ENCODE measurements around the gene CDX1. TPM values are rescaled to one million over a fixed set of nuclear protein-coding genes. Genes with fewer than 3 reads are reported as not detected.

CDX1 gene
- total and polyA plus RNA-seq, 2 of the 8 experiments (the other 6 are each of a cell fraction or from before 2014, with no cell fraction given): not detected

DNA sequence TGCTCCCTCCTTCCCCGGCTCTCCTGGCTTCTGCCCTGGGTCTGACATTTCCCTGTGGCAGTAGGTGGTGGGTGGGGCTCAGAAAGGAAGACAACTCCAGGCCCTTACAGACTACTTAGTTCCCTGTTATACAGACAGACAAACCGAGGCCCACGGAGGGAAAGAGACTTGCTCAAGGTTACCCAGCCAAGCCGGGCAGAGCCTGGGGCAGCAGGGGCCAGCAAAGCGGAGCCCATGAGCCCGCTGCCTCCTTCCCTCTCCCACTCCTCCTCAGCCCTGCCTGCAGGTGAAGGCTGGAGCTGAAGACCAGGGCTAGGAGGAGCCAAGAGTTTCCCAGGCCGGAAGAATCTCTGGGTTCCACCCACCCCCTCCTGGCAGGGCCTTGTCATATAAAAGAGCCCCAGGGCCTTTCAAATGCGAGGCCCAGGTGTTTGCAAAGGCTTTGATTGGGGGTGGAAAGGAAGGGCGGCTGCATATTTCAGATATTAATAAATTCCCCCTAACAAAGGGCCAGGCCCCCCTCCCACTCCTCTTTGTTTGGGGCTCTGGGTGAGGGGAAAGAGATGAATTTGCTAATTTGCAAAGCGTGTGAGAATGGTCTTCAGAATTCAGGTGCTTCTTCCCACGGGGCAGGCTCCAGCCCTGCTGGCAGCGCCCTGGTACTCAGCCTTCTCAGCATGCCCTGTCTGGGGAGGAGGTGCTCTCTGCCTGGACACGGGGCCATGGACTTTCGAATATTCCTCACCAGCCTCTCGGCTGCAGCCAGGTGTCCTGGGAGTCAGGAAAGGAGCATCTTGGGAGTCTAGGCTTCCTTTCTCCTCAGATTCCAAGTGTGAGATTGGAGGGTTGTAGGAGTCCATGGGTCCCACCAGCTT lies 44.8 kb downstream of the CDX1 start:
- peak overlapping the region; percentile 69 for H4K8ac ChIP-seq (ENCODE audit: extremely low read depth, insufficient read depth, low read length)
- H4K91ac ChIP-seq (replicated peaks; ENCODE audit: insufficient read length, low read length): peak overlapping the region; percentile 92
- peak overlapping the region in 3 of 4 experiments; percentile 7 to 29 (median 7); a peak in 3 of 8 replicates for H3K4me3 ChIP-seq (ENCODE audit: extremely low read depth in 1 of 4, insufficient read depth in 2 of 4, low read depth in 3 of 4, low read length in 4 of 4)
- peak overlapping the region; percentile 75 for H3K18ac ChIP-seq (ENCODE audit: extremely low read depth, low read length)
- H3K79me2 ChIP-seq (ENCODE audit: control insufficient read depth in 1 of 2, insufficient read depth in 2 of 2, low read length in 2 of 2): no peaks in the 10 kb centered on the region
- peak overlapping the region in 1 of 4 experiments; percentile 39; a peak in 2 of 7 replicates for H3K9ac ChIP-seq (replicated peaks in 1 of 4; ENCODE audit: extremely low read depth in 1 of 4, low read depth in 3 of 4, low read length in 3 of 4)
- no peak overlapping the region for H3K23ac ChIP-seq (ENCODE audit: insufficient read length)
- H3K4me1 ChIP-seq (replicated peaks in 1 of 4; ENCODE audit: control insufficient read depth in 3 of 4, insufficient read depth in 4 of 4, low read length in 3 of 4): peaks cover 6 to 42% (median 29%) of the 10 kb centered on the region in 4 experiments
- H3K27me3 ChIP-seq (replicated peaks in 1 of 4; ENCODE audit: control insufficient read depth in 3 of 4, extremely low read depth in 1 of 4, insufficient read depth in 3 of 4, low read length in 3 of 4): peaks cover 0 to 3% (median 0%) of the 10 kb centered on the region in 4 experiments; a peak in 1 of 7 replicates
- WGBS, 2 experiments (ENCODE audit: extremely low coverage in 1 of 2, insufficient coverage in 1 of 2, insufficient read length in 1 of 2, insufficient replicate concordance in 2 of 2, low coverage in 1 of 2, low lambda C conversion rate in 2 of 2, missing lambda C conversion rate in 1 of 2): 20% methylated on average over 10 of the region's 15 CpGs; no CpG with 5 or more reads in 1 of the 2 experiments
- peak overlapping the region; percentile 94; the same call in 1 of the 2 replicates for H2BK12ac ChIP-seq (ENCODE audit: low read depth, low read length)
- peak overlapping the region; percentile 66; the same call in 1 of the 2 replicates for H2BK5ac ChIP-seq (ENCODE audit: low read depth, low read length)
- peak overlapping the region; percentile 11 for H4K5ac ChIP-seq (ENCODE audit: insufficient read length, low read depth, low read length)
- H3K23me2 ChIP-seq (ENCODE audit: low read depth, low read length): no peaks in the 10 kb centered on the region
- DNase-seq (ENCODE audit: low read depth in 1 of 2, low spot score in 2 of 2): peak; percentile 68 to 79
- H2BK20ac ChIP-seq (ENCODE audit: low read length): peak overlapping the region; percentile 93
- H3K9me3 ChIP-seq (ENCODE audit: insufficient read depth in 2 of 2, low read depth in 1 of 2, low read length in 1 of 2): no peaks in the 10 kb centered on the region
- no peak overlapping the region for H3K56ac ChIP-seq (replicated peaks; ENCODE audit: insufficient read length, low read depth, low read length)
- H2AK5ac ChIP-seq (ENCODE audit: low read depth, low read length): peak overlapping the region; percentile 69; the same call in 1 of the 2 replicates
- H3K27ac ChIP-seq (ENCODE audit: low read depth, low read length): no peak overlapping the region
- H3K14ac ChIP-seq (ENCODE audit: insufficient read length): no peak overlapping the region
- peak overlapping the region; percentile 81 for H2BK120ac ChIP-seq (replicated peaks; ENCODE audit: low read depth, low read length)
- peak overlapping the region; percentile 19; the same call in 1 of the 2 replicates for H2BK15ac ChIP-seq (ENCODE audit: low read length)
- no peaks in the 10 kb centered on the region for H3K36me3 ChIP-seq (ENCODE audit: control insufficient read depth in 2 of 4, insufficient read depth in 4 of 4, low read length in 3 of 4)
- no peak for FAIRE-seq
- H4K20me1 ChIP-seq (replicated peaks in 1 of 2; ENCODE audit: control insufficient read depth in 1 of 2, insufficient read depth in 2 of 2, low read length in 2 of 2): no peaks in the 10 kb centered on the region
- H3K79me1 ChIP-seq (ENCODE audit: low read depth, low read length): no peaks in the 10 kb centered on the region
- ChIA-PET CTCF (ENCODE audit: partially characterized antibody) (interaction anchor here (0.6 to 22.9 kb wide), 12 partner anchors 14 to 155 kb away, joined by 3 to 406 read pairs (median 3); partner anchors contain the start of genes CDX1, PDGFRB and SLC6A7), POLR2A (ENCODE audit: partially characterized antibody) (interaction anchor here (1.2 to 2.0 kb wide), 4 partner anchors 12 to 32 kb away, joined by 3 to 5 read pairs (median 3); no protein-coding TSS in a partner anchor)
- H2AFZ ChIP-seq (ENCODE audit: low read length): no peak overlapping the region
- H3K4me2 ChIP-seq (ENCODE audit: insufficient read depth in 1 of 2, low read depth in 2 of 2, low read length in 2 of 2): peak overlapping the region; percentile 8 to 58
- peak overlapping the region; percentile 84 for H3K4ac ChIP-seq (replicated peaks; ENCODE audit: insufficient read length, low read depth, low read length)
- no peak for TF ChIP-seq SIX5 (IDR thresholded peaks at IDR 0.05; ENCODE audit: low read depth, low read length)
- TF ChIP-seq BCL11A (IDR thresholded peaks at IDR 0.05; ENCODE audit: low read depth in 2 of 2, low read length in 2 of 2): no peak
- TF ChIP-seq SP1 (IDR thresholded peaks at IDR 0.05; ENCODE audit: low read depth, low read length): peak; percentile 42; the same call in 1 of the 2 replicates
- TF ChIP-seq POLR2AphosphoS5 (IDR thresholded peaks at IDR 0.05; ENCODE audit: low read depth, low read length): 0 out of 2 replicates have a peak, but pooled peaks have one; percentile 38
- no peak for TF ChIP-seq HDAC6 (IDR thresholded peaks at IDR 0.05; ENCODE audit: low read depth, low read length)
- peak; percentile 56; the same call in 1 of the 2 replicates for TF ChIP-seq TCF12 (IDR thresholded peaks at IDR 0.05; ENCODE audit: low read depth, low read length)
- no peak for TF ChIP-seq SP2 (IDR thresholded peaks at IDR 0.05; ENCODE audit: low read length)
- no peak for TF ChIP-seq KDM4A (IDR thresholded peaks at IDR 0.05; ENCODE audit: low read depth, low read length, severe bottlenecking)
- TF ChIP-seq POU5F1 (IDR thresholded peaks at IDR 0.05; ENCODE audit: low read depth, low read length): no peak
- no peak for TF ChIP-seq SIRT6 (IDR thresholded peaks at IDR 0.05; ENCODE audit: low read length)
- peak; percentile 40; the same call in 1 of the 2 replicates for TF ChIP-seq CREB1 (IDR thresholded peaks at IDR 0.05)
- no peak for TF ChIP-seq JUND (IDR thresholded peaks at IDR 0.05; ENCODE audit: low read length)

Data from H1 (cell line).